HepG2 (cell line): ENCODE data around the gene OVCH2. TPM values are rescaled to one million over a fixed set of nuclear protein-coding genes. Genes with fewer than 3 reads are reported as not detected.

ENCODE experiments used
- ATAC-seq: fragments of 200-7000 bp; cut with Tn5 transposase; 3 replicates; pipeline ENCODE4 v1.9.1; 2020; ENCODE audit warnings: mild to moderate bottlenecking, moderate library complexity
- BruUV-seq: library from RNA; stranded (reverse); fragments of 400-500 nt; replicated peaks from 2 replicates; lab custom pipeline; 2021; lab: Mats Ljungman, UMichigan
- CTCF ChIA-PET: fragments of 300-600 bp; formaldehyde crosslinking; extraction: SDS; loops from one replicate; lab custom pipeline; 2021; ENCODE audit warnings: low total read pairs, inconsistent platforms, low intra/inter-chr PET ratio; lab: Yijun Ruan, JAX
- POLR2A ChIA-PET: fragments of 350-600 bp; sonication (Branson Sonifier 250); formaldehyde crosslinking; loops from one replicate; lab custom pipeline; 2020; ENCODE audit warnings: antibody characterized with exemption, inconsistent platforms; lab: Yijun Ruan, JAX
- DNase-seq: peaks from one replicate; pipeline ENCODE4 v3.0.0-alpha.2; 2015; ENCODE audit warnings: low spot score
- FAIRE-seq: peaks from 3 replicates; lab custom pipeline; 2011; peaks lifted over from hg19 to GRCh38; lab: Jason Lieb, UNC
- H2AFZ ChIP-seq: one replicate; pipeline ENCODE4 v1.6.1; 2011; ENCODE audit warnings: low read length, inconsistent platforms
- H3K27ac ChIP-seq: fragments of 300-600 bp; 3 replicates; pipeline ENCODE4 v1.8.0; 2011; ENCODE audit warnings: mixed run types, mild to moderate bottlenecking, mixed read lengths, low read length, inconsistent platforms; ENCODE audit not compliant: insufficient read depth; ENCODE audit errors: extremely low read length
- H3K27me3 ChIP-seq, 2 experiments: fragments of 200-600 bp in 1 of 2; 2 replicates in 1 of 2; 3 replicates in 1 of 2; pipeline versions ENCODE4 v1.6.0 to v1.8.0; 2011; ENCODE audit warnings: low read length in 2 of 2, mild to moderate bottlenecking in 2 of 2, moderate library complexity in 2 of 2, inconsistent platforms in 1 of 2; ENCODE audit not compliant: insufficient read depth in 2 of 2, control insufficient read depth in 1 of 2
- H3K36me3 ChIP-seq, 2 experiments: fragments of 200-600 bp in 1 of 2; replicated peaks in 1 of 2; 2 replicates in 1 of 2; 3 replicates in 1 of 2; pipeline versions ENCODE4 v1.5.1 to v1.8.0; 2011; ENCODE audit warnings: low read length in 2 of 2, inconsistent platforms in 1 of 2; ENCODE audit not compliant: insufficient read depth in 2 of 2, control insufficient read depth in 1 of 2
- H3K4me1 ChIP-seq: 2 replicates; pipeline ENCODE4 v1.5.1; 2012; ENCODE audit warnings: low read length, inconsistent platforms; ENCODE audit not compliant: insufficient read depth
- H3K4me2 ChIP-seq: 2 replicates; pipeline ENCODE4 v1.6.0; 2011; ENCODE audit warnings: low read depth, low read length, inconsistent platforms
- H3K4me3 ChIP-seq, 3 experiments: fragments of 200-600 bp in 1 of 3; sonication (generic), shearing (Covaris generic) in 1 of 3; replicated peaks in 1 of 3; 2 replicates each; pipeline ENCODE4 v1.5.1; 2011 to 2016; ENCODE audit warnings: low read length in 3 of 3, inconsistent platforms in 2 of 3, low read depth in 2 of 3, mild to moderate bottlenecking in 2 of 3, control low read depth in 1 of 3, mixed read lengths in 1 of 3; ENCODE audit not compliant: insufficient read depth in 1 of 3
- H3K79me2 ChIP-seq: one replicate; pipeline ENCODE4 v1.6.1; 2011; ENCODE audit warnings: low read length, inconsistent platforms; ENCODE audit not compliant: insufficient read depth
- H3K9ac ChIP-seq: 2 replicates; pipeline ENCODE4 v1.6.0; 2011; ENCODE audit warnings: mild to moderate bottlenecking, low read depth, low read length, inconsistent platforms; ENCODE audit not compliant: insufficient read depth
- H3K9me3 ChIP-seq: 2 replicates; pipeline ENCODE4 v1.5.1; 2012; ENCODE audit warnings: mild to moderate bottlenecking, low read length
- H4K20me1 ChIP-seq: 2 replicates; pipeline ENCODE4 v1.6.0; 2011; ENCODE audit warnings: inconsistent platforms, mild to moderate bottlenecking, low read length, moderate library complexity; ENCODE audit not compliant: insufficient read depth
- BCL6 ChIP-seq: IDR thresholded peaks from 2 replicates; pipeline ENCODE4 v1.6.1; 2016; ENCODE audit warnings: missing genetic modification reagents, missing compliant biosample characterization
- PHF21A ChIP-seq: sonication (generic); formaldehyde crosslinking; IDR thresholded peaks from 2 replicates; pipeline ENCODE4 v1.5.0; 2020; ENCODE audit warnings: mild to moderate bottlenecking, missing genetic modification reagents
- POLR2AphosphoS5 ChIP-seq: IDR thresholded peaks from 2 replicates; pipeline ENCODE4 v1.6.1; 2012; ENCODE audit warnings: low read depth, low read length
- SRF ChIP-seq: IDR thresholded peaks from 2 replicates; pipeline ENCODE4 v1.6.1; 2011; ENCODE audit warnings: mild to moderate bottlenecking, low read depth, low read length, moderate library complexity
- ZBTB7B ChIP-seq: sonication (generic); formaldehyde crosslinking; IDR thresholded peaks from 2 replicates; pipeline ENCODE4 v1.4.0; 2020; ENCODE audit warnings: missing genetic modification reagents
- ZNF274 ChIP-seq: sonication (generic); formaldehyde crosslinking; IDR thresholded peaks from 2 replicates; pipeline ENCODE4 v1.5.1; 2020; ENCODE audit warnings: mild to moderate bottlenecking, missing genetic modification reagents
- ZNF530 ChIP-seq: sonication (generic); formaldehyde crosslinking; IDR thresholded peaks from 2 replicates; pipeline ENCODE4 v1.5.0; 2020; ENCODE audit warnings: low read depth, mild to moderate bottlenecking, missing genetic modification reagents
- ZNF557 ChIP-seq: sonication (generic); formaldehyde crosslinking; IDR thresholded peaks from 2 replicates; pipeline ENCODE4 v1.4.0; 2020; ENCODE audit warnings: missing genetic modification reagents
- WGBS: methylation state at CpG from one replicate; pipeline ENCODE4 v1.1.6; 2017; ENCODE audit warnings: low lambda C conversion rate; 5-methylcytosine and 5-hydroxymethylcytosine counted together
- in situ Hi-C: cut with HindIII; loops from 2 replicates; pipeline ENCODE4 v1.10.0; 2017; ENCODE audit warnings: low pct_unique_long_range_greater_than_20kb; ENCODE audit not compliant: extremely low pct_ligation_motif_present
- intact Hi-C: fragments of 100-400 bp; cut with micrococcal nuclease; formaldehyde crosslinking; loops from one replicate; pipeline ENCODE4 v1.10.0; 2022; ENCODE audit not compliant: unreplicated experiment
- polyA plus RNA-seq, 8 experiments: library from polyadenylated mRNA; depleted of rRNA in 3 of 8; stranded (reverse) in 7 of 8; unstranded in 1 of 8; fragments of >200 nt; fragmentation: Illumina TruSeq in 4 of 8; extraction: Trizol in 4 of 8; gene quantifications; 2 replicates each; pipeline versions ENCODE4 v1.2.1 to v1.2.3, GENCODE V29; 2011 to 2016; ENCODE audit warnings: low read depth in 4 of 8, missing spikeins in 1 of 8, mixed read lengths in 1 of 8; ENCODE audit not compliant: insufficient read depth in 1 of 8
- total RNA-seq, 5 experiments: library from RNA; depleted of rRNA; stranded (reverse); fragments of >200 nt; fragmentation: Illumina TruSeq; extraction: Trizol; gene quantifications; 2 replicates each; pipeline ENCODE4 v1.2.3, GENCODE V29; 2016; ENCODE audit warnings: low read depth in 1 of 5
- TF ChIP-seq, protein P1 (sequence below), 2 experiments: IDR thresholded peaks; 2 replicates each; pipeline ENCODE4 v1.6.1; 2011 to 2012; ENCODE audit warnings: low read length in 2 of 2, borderline replicate concordance in 1 of 2, low read depth in 1 of 2, mild to moderate bottlenecking in 1 of 2, moderate library complexity in 1 of 2

Gene OVCH2
- total and polyA plus RNA-seq, 2 of the 13 experiments (the other 11 are each of a cell fraction or from before 2014, with no cell fraction given): not detected

DNA sequence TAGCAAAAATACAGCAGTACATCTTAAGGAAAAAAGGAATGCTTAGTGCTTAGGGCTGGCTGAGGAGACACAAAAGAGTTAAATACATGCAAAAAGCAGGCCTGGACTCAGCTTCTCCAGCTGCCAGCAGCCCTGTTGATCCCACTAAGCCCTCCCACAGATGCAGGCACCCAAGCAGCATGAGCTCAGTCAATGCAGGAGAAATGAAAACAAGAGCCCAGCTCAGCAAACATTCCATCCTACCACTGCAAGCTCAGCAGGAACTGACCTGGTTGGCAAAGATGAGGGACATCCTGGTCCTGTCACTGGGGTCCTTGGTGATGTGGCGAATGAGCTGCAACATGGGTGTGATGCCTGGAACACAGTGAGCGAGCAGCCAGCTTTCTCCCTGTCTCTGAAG is 38.8 kb downstream of the OVCH2 start:
- Histone ChIP-seq H3K27me3 (peaks cover 0 to 5% of the 10 kb centered on the region in 2 experiments; a peak in 2 of 5 replicates), H3K9ac (no peak overlapping the region), H3K4me1 (peaks cover 21% of the 10 kb centered on the region), H4K20me1 (no peaks in the 10 kb centered on the region)
- WGBS: no CpG with 5 or more reads among the region's 2 CpGs
- no TSS peak for BruUV-seq
- ATAC-seq: no peak
- in situ Hi-C loops: no loop called here
- no peak for TF ChIP-seq ZNF274
- no peak for TF ChIP-seq ZNF557 (CRISPR knock-in tag)
- no peak for TF ChIP-seq SRF
- no peak for TF ChIP-seq ZBTB7B (CRISPR knock-in tag)
- TF ChIP-seq ZNF530 (CRISPR knock-in tag): no peak
- no peak for TF ChIP-seq PHF21A (CRISPR knock-in tag)
- TF ChIP-seq BCL6: no peak
- TF ChIP-seq POLR2AphosphoS5: no peak
- TF ChIP-seq, protein P1, sequence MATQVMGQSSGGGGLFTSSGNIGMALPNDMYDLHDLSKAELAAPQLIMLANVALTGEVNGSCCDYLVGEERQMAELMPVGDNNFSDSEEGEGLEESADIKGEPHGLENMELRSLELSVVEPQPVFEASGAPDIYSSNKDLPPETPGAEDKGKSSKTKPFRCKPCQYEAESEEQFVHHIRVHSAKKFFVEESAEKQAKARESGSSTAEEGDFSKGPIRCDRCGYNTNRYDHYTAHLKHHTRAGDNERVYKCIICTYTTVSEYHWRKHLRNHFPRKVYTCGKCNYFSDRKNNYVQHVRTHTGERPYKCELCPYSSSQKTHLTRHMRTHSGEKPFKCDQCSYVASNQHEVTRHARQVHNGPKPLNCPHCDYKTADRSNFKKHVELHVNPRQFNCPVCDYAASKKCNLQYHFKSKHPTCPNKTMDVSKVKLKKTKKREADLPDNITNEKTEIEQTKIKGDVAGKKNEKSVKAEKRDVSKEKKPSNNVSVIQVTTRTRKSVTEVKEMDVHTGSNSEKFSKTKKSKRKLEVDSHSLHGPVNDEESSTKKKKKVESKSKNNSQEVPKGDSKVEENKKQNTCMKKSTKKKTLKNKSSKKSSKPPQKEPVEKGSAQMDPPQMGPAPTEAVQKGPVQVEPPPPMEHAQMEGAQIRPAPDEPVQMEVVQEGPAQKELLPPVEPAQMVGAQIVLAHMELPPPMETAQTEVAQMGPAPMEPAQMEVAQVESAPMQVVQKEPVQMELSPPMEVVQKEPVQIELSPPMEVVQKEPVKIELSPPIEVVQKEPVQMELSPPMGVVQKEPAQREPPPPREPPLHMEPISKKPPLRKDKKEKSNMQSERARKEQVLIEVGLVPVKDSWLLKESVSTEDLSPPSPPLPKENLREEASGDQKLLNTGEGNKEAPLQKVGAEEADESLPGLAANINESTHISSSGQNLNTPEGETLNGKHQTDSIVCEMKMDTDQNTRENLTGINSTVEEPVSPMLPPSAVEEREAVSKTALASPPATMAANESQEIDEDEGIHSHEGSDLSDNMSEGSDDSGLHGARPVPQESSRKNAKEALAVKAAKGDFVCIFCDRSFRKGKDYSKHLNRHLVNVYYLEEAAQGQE (IDR thresholded peaks at IDR 0.05; ENCODE audit: borderline replicate concordance in 1 of 2, low read depth in 1 of 2, low read length in 2 of 2): no peak
- TF ChIP-seq, all 625 proteins: peak for 0
- Histone ChIP-seq H3K9me3 (no peaks in the 10 kb centered on the region), H3K4me3 (no peak overlapping the region), H3K27ac (no peak overlapping the region), H2AFZ (no peak overlapping the region), H3K36me3 (no peaks in the 10 kb centered on the region; a peak in 1 of 5 replicates), H3K4me2 (no peak overlapping the region), H3K79me2 (no peaks in the 10 kb centered on the region)
- DNase-seq (no peak), FAIRE-seq (no peak)
- CTCF ChIA-PET: no interaction called here
- intact Hi-C loops: no loop called here
- POLR2A ChIA-PET: no interaction called here
